Lower leg skin (tissue), 3 donors: ENCODE results near the gene CTNND1.

Experiments
- POLR2A ChIP-seq, 2 donors: fragments of 450-650 bp; IDR thresholded peaks; one replicate each; pipeline ENCODE4 v1.6.1; 2016 to 2017; ENCODE audit warnings: antibody characterized with exemption in 2 of 2, mild to moderate bottlenecking in 1 of 2, moderate library complexity in 1 of 2
- TF ChIP-seq, protein P1 (sequence below), 3 donors: fragments of 450-650 bp; IDR thresholded peaks; one replicate each; pipeline ENCODE4 v1.5.1; 2016; ENCODE audit warnings: antibody characterized with exemption in 3 of 3, mild to moderate bottlenecking in 3 of 3, moderate library complexity in 2 of 3

DNA sequence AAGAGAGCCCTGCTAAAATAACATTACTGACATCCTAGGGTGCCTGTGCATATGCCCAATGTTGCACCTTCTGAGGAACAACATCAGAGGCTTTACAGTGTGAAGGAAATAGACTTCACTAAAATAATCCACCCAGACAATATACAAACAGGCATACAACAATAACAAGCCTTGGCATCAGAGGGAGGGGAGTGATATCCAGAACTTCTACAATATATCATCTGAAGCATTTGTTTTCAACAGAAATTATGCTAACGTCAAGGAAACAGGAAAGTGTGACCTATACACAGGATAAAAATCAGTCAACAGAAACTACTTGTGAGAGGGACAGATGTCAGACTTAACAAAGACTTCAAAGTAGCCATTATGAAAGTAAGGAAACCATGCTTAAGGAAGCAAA lies 81.3 kb downstream of the CTNND1 start:
- TF ChIP-seq, protein P1, sequence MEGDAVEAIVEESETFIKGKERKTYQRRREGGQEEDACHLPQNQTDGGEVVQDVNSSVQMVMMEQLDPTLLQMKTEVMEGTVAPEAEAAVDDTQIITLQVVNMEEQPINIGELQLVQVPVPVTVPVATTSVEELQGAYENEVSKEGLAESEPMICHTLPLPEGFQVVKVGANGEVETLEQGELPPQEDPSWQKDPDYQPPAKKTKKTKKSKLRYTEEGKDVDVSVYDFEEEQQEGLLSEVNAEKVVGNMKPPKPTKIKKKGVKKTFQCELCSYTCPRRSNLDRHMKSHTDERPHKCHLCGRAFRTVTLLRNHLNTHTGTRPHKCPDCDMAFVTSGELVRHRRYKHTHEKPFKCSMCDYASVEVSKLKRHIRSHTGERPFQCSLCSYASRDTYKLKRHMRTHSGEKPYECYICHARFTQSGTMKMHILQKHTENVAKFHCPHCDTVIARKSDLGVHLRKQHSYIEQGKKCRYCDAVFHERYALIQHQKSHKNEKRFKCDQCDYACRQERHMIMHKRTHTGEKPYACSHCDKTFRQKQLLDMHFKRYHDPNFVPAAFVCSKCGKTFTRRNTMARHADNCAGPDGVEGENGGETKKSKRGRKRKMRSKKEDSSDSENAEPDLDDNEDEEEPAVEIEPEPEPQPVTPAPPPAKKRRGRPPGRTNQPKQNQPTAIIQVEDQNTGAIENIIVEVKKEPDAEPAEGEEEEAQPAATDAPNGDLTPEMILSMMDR (IDR thresholded peaks at IDR 0.05) = no peak
- TF ChIP-seq POLR2A (IDR thresholded peaks at IDR 0.05) = no peak
